Measurements from ENCODE around the gene PCSK7. TPM values are rescaled to one million over a fixed set of nuclear protein-coding genes. Genes with fewer than 3 reads are reported as not detected.
A peak's percentile ranks its signal among the peaks of the same experiment; 100 is the strongest.

The PCSK7 gene, protein sequence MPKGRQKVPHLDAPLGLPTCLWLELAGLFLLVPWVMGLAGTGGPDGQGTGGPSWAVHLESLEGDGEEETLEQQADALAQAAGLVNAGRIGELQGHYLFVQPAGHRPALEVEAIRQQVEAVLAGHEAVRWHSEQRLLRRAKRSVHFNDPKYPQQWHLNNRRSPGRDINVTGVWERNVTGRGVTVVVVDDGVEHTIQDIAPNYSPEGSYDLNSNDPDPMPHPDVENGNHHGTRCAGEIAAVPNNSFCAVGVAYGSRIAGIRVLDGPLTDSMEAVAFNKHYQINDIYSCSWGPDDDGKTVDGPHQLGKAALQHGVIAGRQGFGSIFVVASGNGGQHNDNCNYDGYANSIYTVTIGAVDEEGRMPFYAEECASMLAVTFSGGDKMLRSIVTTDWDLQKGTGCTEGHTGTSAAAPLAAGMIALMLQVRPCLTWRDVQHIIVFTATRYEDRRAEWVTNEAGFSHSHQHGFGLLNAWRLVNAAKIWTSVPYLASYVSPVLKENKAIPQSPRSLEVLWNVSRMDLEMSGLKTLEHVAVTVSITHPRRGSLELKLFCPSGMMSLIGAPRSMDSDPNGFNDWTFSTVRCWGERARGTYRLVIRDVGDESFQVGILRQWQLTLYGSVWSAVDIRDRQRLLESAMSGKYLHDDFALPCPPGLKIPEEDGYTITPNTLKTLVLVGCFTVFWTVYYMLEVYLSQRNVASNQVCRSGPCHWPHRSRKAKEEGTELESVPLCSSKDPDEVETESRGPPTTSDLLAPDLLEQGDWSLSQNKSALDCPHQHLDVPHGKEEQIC
- 58.8 and 68.7 TPM in 2 replicates for total RNA-seq (2014; rRNA removed; shearing (Covaris generic))
- polyA plus RNA-seq (2016; fragmentation: Nextera tagmentation; extraction: Ambion mirVana) = 29.7 and 31.6 TPM in 2 replicates

GRCh38 chr11:117231842-117232091 lies at the start of gene PCSK7:
PCSK7 (minus strand) TSS chr11:117232073; CDS start chr11:117229844, 2,229 bp downstream.
- H3K9me3 ChIP-seq (ENCODE audit: low read depth) = no peaks in the 10 kb centered on the region
- H3K9ac ChIP-seq = peak within 1 kb of the TSS; percentile 88
- DNase-seq = no peak
- no peaks in the 10 kb centered on the region for H3K9me2 ChIP-seq (ENCODE audit: insufficient read depth)
- peak within 1 kb of the TSS; percentile 100 for H3K4me2 ChIP-seq (ENCODE audit: unreplicated experiment)
- H3K4me3 ChIP-seq = peak within 1 kb of the TSS; percentile 97
- peak within 1 kb of the TSS; percentile 77 for H3K27ac ChIP-seq
- peak within 1 kb of the TSS; percentile 99 for H2AFZ ChIP-seq
- no peaks in the 10 kb centered on the region for H4K20me1 ChIP-seq (ENCODE audit: insufficient read depth)
- H3K27me3 ChIP-seq (replicated peaks; ENCODE audit: insufficient read depth) = no peaks in the 10 kb centered on the region
- WGBS, 2 experiments (ENCODE audit: low coverage in 1 of 2, low lambda C conversion rate in 2 of 2, missing lambda C conversion rate in 2 of 2) = 0 to 1% methylated on average over 12 to 13 of the region's 13 CpGs
- H3F3A ChIP-seq (ENCODE audit: insufficient read depth) = no peaks in the 10 kb centered on the region
- in situ Hi-C loops (cut with MboI) = no loop called here
- H3K4me1 ChIP-seq (ENCODE audit: insufficient read depth) = peaks cover 21% of the 10 kb centered on the region
- peaks cover 64% of the 10 kb centered on the region for H3K79me2 ChIP-seq (ENCODE audit: insufficient read depth)
- no peaks in the 10 kb centered on the region for H3K36me3 ChIP-seq (ENCODE audit: low read depth)
- TF ChIP-seq EZH2phosphoT487 (IDR thresholded peaks at IDR 0.05; ENCODE audit: insufficient read depth, low read depth) = no peak
- TF ChIP-seq EZH2 (IDR thresholded peaks at IDR 0.05; ENCODE audit: insufficient read depth, poor library complexity, severe bottlenecking) = no peak

GRCh38 chr11:117281159-117281558 lies 49.3 kb upstream of the PCSK7 start:
- H3K27me3 ChIP-seq (replicated peaks; ENCODE audit: insufficient read depth) = no peaks in the 10 kb centered on the region
- peak overlapping the region; percentile 34 for H3K9ac ChIP-seq
- H3K4me2 ChIP-seq (ENCODE audit: unreplicated experiment) = peak overlapping the region; percentile 33
- H3F3A ChIP-seq (ENCODE audit: insufficient read depth) = peaks cover 34% of the 10 kb centered on the region
- peak overlapping the region; percentile 80 for H3K27ac ChIP-seq
- WGBS, 2 experiments (ENCODE audit: low coverage in 1 of 2, low lambda C conversion rate in 2 of 2, missing lambda C conversion rate in 2 of 2) = 0 to 1% methylated on average over 6 of the region's 6 CpGs
- H3K79me2 ChIP-seq (ENCODE audit: insufficient read depth) = no peaks in the 10 kb centered on the region
- peaks cover 23% of the 10 kb centered on the region for H3K36me3 ChIP-seq (ENCODE audit: low read depth)
- in situ Hi-C loops (cut with MboI) = no loop called here
- H3K9me3 ChIP-seq (ENCODE audit: low read depth) = no peaks in the 10 kb centered on the region
- TF ChIP-seq EZH2 (IDR thresholded peaks at IDR 0.05; ENCODE audit: insufficient read depth, poor library complexity, severe bottlenecking) (no peak), EZH2phosphoT487 (IDR thresholded peaks at IDR 0.05; ENCODE audit: insufficient read depth, low read depth) (no peak)
- peaks cover 28% of the 10 kb centered on the region for H3K4me1 ChIP-seq (ENCODE audit: insufficient read depth)
- H4K20me1 ChIP-seq (ENCODE audit: insufficient read depth) = no peaks in the 10 kb centered on the region
- peak; percentile 96 for DNase-seq
- H2AFZ ChIP-seq = no peak overlapping the region
- H3K9me2 ChIP-seq (ENCODE audit: insufficient read depth) = no peaks in the 10 kb centered on the region
- H3K4me3 ChIP-seq = no peak overlapping the region

DNA sequence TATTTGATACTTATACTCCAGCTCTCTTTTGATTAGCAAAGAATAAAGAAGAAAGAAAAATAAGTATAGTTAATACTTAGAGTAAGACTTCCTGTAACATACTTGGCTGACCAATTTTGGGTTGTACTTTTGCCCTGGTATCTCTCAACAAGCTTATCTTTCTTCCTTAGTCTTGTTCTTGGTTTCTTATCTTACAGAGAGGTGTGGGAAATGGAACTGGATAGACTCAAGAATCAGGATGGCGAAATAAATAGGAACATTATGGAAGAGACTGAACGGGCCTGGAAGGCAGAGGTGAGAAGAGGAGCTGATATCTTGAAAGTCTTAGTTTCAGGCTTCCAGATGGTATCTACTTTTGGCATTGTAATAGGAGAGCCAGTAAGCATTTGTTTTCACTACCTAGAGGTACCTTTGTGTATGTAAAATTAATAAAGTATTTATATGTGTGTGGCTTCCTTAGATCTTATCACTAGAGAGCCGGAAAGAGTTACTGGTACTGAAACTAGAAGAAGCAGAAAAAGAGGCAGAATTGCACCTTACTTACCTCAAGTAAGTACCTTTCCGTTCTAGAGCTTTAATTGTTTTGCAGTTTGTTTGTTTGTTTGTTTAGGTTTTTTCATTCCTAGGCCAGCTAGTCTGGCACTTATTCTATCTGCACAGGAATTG lies 48.0 kb upstream of the PCSK7 start:
- no peaks in the 10 kb centered on the region for H4K20me1 ChIP-seq (ENCODE audit: insufficient read depth)
- H3K4me3 ChIP-seq = no peak overlapping the region
- peaks cover 34% of the 10 kb centered on the region for H3F3A ChIP-seq (ENCODE audit: insufficient read depth)
- H3K9me2 ChIP-seq (ENCODE audit: insufficient read depth) = no peaks in the 10 kb centered on the region
- WGBS, 2 experiments (ENCODE audit: low coverage in 1 of 2, low lambda C conversion rate in 2 of 2, missing lambda C conversion rate in 2 of 2) = 88 to 89% methylated on average over 4 of the region's 4 CpGs
- H3K4me1 ChIP-seq (ENCODE audit: insufficient read depth) = peaks cover 37% of the 10 kb centered on the region
- no peak overlapping the region for H3K9ac ChIP-seq
- no peak for DNase-seq
- no peaks in the 10 kb centered on the region for H3K27me3 ChIP-seq (replicated peaks; ENCODE audit: insufficient read depth)
- no peaks in the 10 kb centered on the region for H3K9me3 ChIP-seq (ENCODE audit: low read depth)
- H3K79me2 ChIP-seq (ENCODE audit: insufficient read depth) = no peaks in the 10 kb centered on the region
- peaks cover 14% of the 10 kb centered on the region for H3K36me3 ChIP-seq (ENCODE audit: low read depth)
- no peak overlapping the region for H2AFZ ChIP-seq
- no peak overlapping the region for H3K4me2 ChIP-seq (ENCODE audit: unreplicated experiment)
- TF ChIP-seq EZH2phosphoT487 (IDR thresholded peaks at IDR 0.05; ENCODE audit: insufficient read depth, low read depth) (no peak), EZH2 (IDR thresholded peaks at IDR 0.05; ENCODE audit: insufficient read depth, poor library complexity, severe bottlenecking) (no peak)
- in situ Hi-C loops (cut with MboI) = no loop called here
- peak overlapping the region; percentile 80; the same call in 1 of the 2 replicates for H3K27ac ChIP-seq

GRCh38 chr11:117278347-117278746 lies 46.5 kb upstream of the PCSK7 start:
- H3K9ac ChIP-seq = no peak overlapping the region
- no peaks in the 10 kb centered on the region for H3K79me2 ChIP-seq (ENCODE audit: insufficient read depth)
- peaks cover 3% of the 10 kb centered on the region; the same call in 1 of the 2 replicates for H3K36me3 ChIP-seq (ENCODE audit: low read depth)
- TF ChIP-seq EZH2phosphoT487 (IDR thresholded peaks at IDR 0.05; ENCODE audit: insufficient read depth, low read depth) (no peak), EZH2 (IDR thresholded peaks at IDR 0.05; ENCODE audit: insufficient read depth, poor library complexity, severe bottlenecking) (no peak)
- no peaks in the 10 kb centered on the region for H3K27me3 ChIP-seq (replicated peaks; ENCODE audit: insufficient read depth)
- H3K27ac ChIP-seq = no peak overlapping the region
- no peaks in the 10 kb centered on the region for H3K9me3 ChIP-seq (ENCODE audit: low read depth)
- no peaks in the 10 kb centered on the region for H4K20me1 ChIP-seq (ENCODE audit: insufficient read depth)
- peaks cover 40% of the 10 kb centered on the region for H3F3A ChIP-seq (ENCODE audit: insufficient read depth)
- no peak overlapping the region for H2AFZ ChIP-seq
- in situ Hi-C loops (cut with MboI) = no loop called here
- H3K4me1 ChIP-seq (ENCODE audit: insufficient read depth) = peaks cover 46% of the 10 kb centered on the region
- no peak for DNase-seq
- H3K9me2 ChIP-seq (ENCODE audit: insufficient read depth) = no peaks in the 10 kb centered on the region
- 88 to 95% methylated on average over 2 of the region's 2 CpGs for WGBS, 2 experiments (ENCODE audit: low coverage in 1 of 2, low lambda C conversion rate in 2 of 2, missing lambda C conversion rate in 2 of 2)
- no peak overlapping the region for H3K4me2 ChIP-seq (ENCODE audit: unreplicated experiment)
- H3K4me3 ChIP-seq = no peak overlapping the region

All from GM23248 (cell line).